Tibial artery (tissue), 4 donors: Measurements from ENCODE around the gene GALT.
A peak's percentile ranks its signal among the peaks of the same experiment; 100 is the strongest.

Experiments
- DNase-seq, 2 donors: peaks; one replicate each; pipeline ENCODE4 v3.0.0-alpha.2; 2019
- H3K27ac ChIP-seq, 2 donors: fragments of 200-600 bp; sonication (generic) in 1 of 2; 1 replicate in 1 of 2; 2 replicates in 1 of 2; pipeline ENCODE4 v1.5.1; 2018 to 2019; ENCODE audit warnings: mild to moderate bottlenecking in 1 of 2
- H3K27me3 ChIP-seq, 2 donors: fragments of 200-600 bp; sonication (generic) in 1 of 2; one replicate each; pipeline versions ENCODE4 v1.5.1 to v1.6.0; 2016 to 2019
- H3K36me3 ChIP-seq, 3 donors: fragments of 200-600 bp; sonication (generic) in 2 of 3; one replicate each; pipeline ENCODE4 v1.5.1; 2016 to 2019; ENCODE audit warnings: mild to moderate bottlenecking in 2 of 3
- H3K4me1 ChIP-seq, 4 donors: fragments of 200-600 bp; sonication (generic) in 2 of 4; 1 replicate in 3 of 4; 2 replicates in 1 of 4; pipeline ENCODE4 v1.5.1; 2016 to 2019
- H3K4me3 ChIP-seq, 2 donors: fragments of 200-600 bp; sonication (generic) in 1 of 2; 1 replicate in 1 of 2; 2 replicates in 1 of 2; pipeline ENCODE4 v1.5.1; 2018 to 2019; ENCODE audit warnings: mild to moderate bottlenecking in 2 of 2
- H3K9me3 ChIP-seq, 3 donors: fragments of 200-600 bp; sonication (generic) in 1 of 3; one replicate each; pipeline ENCODE4 v1.5.1; 2016 to 2019
- intact Hi-C: fragments of 100-400 bp; cut with DNase I; formaldehyde crosslinking; loops from one replicate; pipeline ENCODE4 v1.15.0; 2023; ENCODE audit warnings: low total_unique reads
- TF ChIP-seq, protein P1 (sequence below), 2 experiments: fragments of 200-600 bp in 1 of 2; fragments of 450-650 bp in 1 of 2; IDR thresholded peaks; one replicate each; pipeline ENCODE4 v1.5.1; 2017 to 2019; ENCODE audit warnings: antibody characterized with exemption in 2 of 2, mild to moderate bottlenecking in 1 of 2, moderate library complexity in 1 of 2

GALT gene

DNA sequence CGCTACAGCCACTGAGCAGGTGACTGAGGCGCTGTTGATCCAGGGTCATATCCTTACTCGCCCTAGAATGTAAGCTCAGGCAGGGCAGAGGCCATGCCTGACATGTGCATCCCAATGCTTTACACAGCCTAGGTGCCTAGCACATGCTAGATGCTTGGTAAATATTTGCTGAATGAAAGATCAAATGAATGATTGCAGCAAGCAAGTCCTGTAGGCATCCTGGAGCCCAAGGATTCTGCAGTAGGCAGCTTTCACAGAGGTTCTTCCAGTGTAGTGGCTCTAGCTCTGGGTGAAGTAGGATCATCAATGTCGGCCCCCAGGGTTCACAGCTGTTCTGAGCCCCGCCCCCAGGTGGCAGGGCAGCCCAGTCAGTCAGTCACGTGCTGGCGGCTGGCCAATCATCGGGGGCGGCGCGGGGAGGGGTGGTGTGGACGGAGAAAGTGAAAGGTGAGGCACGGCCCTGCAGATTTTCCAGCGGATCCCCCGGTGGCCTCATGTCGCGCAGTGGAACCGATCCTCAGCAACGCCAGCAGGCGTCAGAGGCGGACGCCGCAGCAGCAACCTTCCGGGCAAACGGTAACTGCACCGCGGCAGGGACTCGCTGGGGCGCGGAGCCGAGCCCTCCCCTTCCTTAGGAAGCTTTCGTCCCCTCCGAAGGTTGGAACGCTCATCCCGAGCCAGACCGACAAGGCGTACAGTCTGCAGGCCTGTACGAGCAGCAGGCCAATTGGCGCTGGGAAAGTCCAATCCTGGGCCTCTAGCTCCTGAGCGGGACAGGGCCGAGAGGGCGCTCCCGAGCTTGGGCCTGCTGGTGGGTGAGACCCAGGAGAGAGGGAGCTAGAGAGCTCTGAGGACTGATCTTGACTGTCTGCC, at the start of gene GALT:
TSS of gene GALT (plus strand) at position 465 of the 873 bp plus-strand sequence. CDS start at position 495, 30 bp downstream.
- TF ChIP-seq, protein P1, sequence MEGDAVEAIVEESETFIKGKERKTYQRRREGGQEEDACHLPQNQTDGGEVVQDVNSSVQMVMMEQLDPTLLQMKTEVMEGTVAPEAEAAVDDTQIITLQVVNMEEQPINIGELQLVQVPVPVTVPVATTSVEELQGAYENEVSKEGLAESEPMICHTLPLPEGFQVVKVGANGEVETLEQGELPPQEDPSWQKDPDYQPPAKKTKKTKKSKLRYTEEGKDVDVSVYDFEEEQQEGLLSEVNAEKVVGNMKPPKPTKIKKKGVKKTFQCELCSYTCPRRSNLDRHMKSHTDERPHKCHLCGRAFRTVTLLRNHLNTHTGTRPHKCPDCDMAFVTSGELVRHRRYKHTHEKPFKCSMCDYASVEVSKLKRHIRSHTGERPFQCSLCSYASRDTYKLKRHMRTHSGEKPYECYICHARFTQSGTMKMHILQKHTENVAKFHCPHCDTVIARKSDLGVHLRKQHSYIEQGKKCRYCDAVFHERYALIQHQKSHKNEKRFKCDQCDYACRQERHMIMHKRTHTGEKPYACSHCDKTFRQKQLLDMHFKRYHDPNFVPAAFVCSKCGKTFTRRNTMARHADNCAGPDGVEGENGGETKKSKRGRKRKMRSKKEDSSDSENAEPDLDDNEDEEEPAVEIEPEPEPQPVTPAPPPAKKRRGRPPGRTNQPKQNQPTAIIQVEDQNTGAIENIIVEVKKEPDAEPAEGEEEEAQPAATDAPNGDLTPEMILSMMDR (IDR thresholded peaks at IDR 0.05): peak; percentile 39 to 55
- intact Hi-C loops: no loop called here
- peak within 1 kb of the TSS; percentile 81 to 96 for H3K4me3 ChIP-seq
- peak; percentile 97 for DNase-seq
- peak within 1 kb of the TSS; percentile 89 to 94 for H3K27ac ChIP-seq
- peaks cover 0 to 34% (median 29%) of the 10 kb centered on the region in 4 donors for H3K4me1 ChIP-seq
- no peaks in the 10 kb centered on the region for H3K9me3 ChIP-seq
- no peaks in the 10 kb centered on the region for H3K27me3 ChIP-seq
- peaks cover 8 to 17% (median 16%) of the 10 kb centered on the region in 3 donors for H3K36me3 ChIP-seq

DNA sequence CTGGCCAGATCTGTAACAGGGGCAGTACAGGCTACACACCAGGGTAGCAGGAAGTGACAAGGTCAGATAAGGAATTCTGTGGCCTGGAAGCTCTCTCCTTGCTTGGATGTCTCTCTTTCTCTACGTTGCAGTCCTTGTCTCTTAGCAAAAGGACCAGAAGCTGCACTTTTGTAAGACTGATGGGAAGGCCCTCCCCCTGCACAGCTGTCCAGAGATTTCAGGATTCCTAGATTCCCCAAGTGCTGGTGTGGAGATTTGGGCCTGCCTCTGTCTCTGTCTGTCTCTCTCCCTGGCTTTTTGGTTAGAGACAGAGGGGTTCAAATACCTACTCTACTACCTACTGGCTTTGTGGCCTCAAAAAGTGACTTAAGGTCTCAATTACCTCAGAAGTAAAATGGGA, 46.9 kb upstream of the GALT start:
- H3K36me3 ChIP-seq: no peaks in the 10 kb centered on the region
- no peak overlapping the region for H3K27ac ChIP-seq
- intact Hi-C loops: no loop called here
- TF ChIP-seq, protein P1 (IDR thresholded peaks at IDR 0.05): no peak
- DNase-seq: no peak
- peaks cover 0 to 4% of the 10 kb centered on the region in 2 donors for H3K27me3 ChIP-seq
- H3K9me3 ChIP-seq: no peaks in the 10 kb centered on the region
- H3K4me3 ChIP-seq: no peak overlapping the region
- peaks cover 0 to 2% (median 0%) of the 10 kb centered on the region in 4 donors for H3K4me1 ChIP-seq

DNA sequence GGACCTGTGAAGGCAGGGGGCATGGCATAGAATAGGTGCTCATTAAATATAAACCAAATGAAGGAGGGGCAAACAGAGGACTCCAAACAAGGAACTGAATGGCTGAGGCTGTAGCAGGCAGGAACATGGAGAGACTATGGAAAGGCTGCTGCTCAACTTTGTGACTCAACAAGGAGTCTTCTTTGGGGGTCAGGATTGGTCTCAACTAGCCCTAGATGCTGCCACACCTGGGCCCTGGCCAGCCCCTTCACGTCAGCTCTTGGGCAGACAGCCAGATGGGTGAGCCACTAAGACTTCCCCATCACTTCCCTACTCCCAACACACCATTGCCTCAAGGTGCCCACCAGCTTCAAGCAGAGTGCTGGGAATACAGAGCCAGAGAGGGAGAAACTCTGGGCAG, 45.6 kb upstream of the GALT start:
- DNase-seq: no peak
- intact Hi-C loops: no loop called here
- Histone ChIP-seq H3K4me3 (no peak overlapping the region), H3K36me3 (no peaks in the 10 kb centered on the region), H3K27me3 (peaks cover 0 to 4% of the 10 kb centered on the region in 2 donors), H3K27ac (no peak overlapping the region), H3K9me3 (no peaks in the 10 kb centered on the region), H3K4me1 (no peaks in the 10 kb centered on the region)
- TF ChIP-seq, protein P1 (IDR thresholded peaks at IDR 0.05): no peak

DNA sequence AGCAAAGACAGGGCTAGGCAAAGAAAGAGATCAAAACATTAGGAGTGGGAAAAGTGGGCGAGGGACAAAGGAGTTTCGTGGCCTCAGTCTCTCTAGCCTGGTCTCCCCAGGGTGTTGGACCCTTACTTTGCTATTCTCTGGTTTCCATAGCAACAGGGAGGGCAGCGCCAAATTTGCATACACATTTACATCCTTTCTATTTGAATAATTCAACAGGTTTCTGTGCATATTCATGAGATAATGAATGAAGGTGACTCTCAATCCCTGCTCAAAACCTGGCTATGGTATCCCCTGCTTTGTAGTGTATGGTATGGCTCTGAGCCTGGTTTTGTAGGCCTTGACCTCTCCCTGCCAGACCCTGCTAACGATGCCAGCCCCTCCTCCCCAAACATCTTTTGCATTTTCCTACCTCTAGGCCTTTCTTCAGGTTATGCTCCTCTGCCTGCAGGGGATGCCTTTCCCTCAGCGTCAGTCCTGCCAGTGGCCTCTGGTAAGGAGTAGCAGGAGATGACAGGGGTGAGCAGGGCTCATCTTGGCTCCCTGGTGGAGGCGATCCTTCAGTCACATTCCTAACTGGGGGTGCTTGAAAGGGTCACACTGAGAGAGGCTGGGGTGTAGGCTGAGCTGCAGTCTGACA, 44.4 kb upstream of the GALT start:
- no peaks in the 10 kb centered on the region for H3K9me3 ChIP-seq
- no peaks in the 10 kb centered on the region for H3K36me3 ChIP-seq
- H3K4me3 ChIP-seq: no peak overlapping the region
- no peak overlapping the region for H3K27ac ChIP-seq
- intact Hi-C loops: no loop called here
- peaks cover 0 to 4% of the 10 kb centered on the region in 2 donors for H3K27me3 ChIP-seq
- no peak for DNase-seq
- TF ChIP-seq, protein P1 (IDR thresholded peaks at IDR 0.05): no peak
- no peaks in the 10 kb centered on the region for H3K4me1 ChIP-seq

DNA sequence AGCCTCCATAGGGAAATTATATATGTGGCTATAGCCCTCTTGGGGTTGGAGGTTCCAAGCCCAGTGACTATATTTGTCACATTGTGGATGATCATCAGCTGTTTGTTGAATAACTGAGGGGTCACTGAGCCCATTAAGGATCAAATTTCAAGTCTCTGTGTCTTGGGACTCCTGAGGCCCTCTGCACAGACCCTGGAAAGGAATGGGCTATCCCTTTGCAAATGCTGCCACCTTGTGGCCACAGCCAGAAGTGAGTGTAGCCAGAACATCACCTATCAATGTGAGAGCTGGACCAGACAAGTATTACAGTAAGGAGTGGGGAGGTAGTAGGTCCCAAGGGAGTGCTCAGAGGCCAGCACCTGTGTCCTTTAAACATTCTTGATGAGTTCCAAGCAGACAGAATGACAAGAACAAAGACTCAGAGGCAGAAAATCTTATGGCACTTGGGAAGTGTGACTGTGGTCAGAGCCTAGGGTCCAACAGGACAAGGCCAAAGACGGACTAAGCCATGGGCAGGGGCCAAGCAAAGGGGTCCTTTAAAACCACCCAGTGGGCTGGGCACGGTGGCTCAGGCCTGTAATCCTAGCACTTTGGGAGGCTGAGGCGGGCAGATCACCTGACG, 42.8 kb upstream of the GALT start:
- Histone ChIP-seq H3K4me3 (no peak overlapping the region), H3K36me3 (no peaks in the 10 kb centered on the region), H3K9me3 (no peaks in the 10 kb centered on the region), H3K4me1 (no peaks in the 10 kb centered on the region), H3K27ac (no peak overlapping the region), H3K27me3 (no peaks in the 10 kb centered on the region)
- DNase-seq: peak; percentile 85
- intact Hi-C loops: no loop called here
- TF ChIP-seq, protein P1 (IDR thresholded peaks at IDR 0.05): peak; percentile 87 to 88
